ENCODE data around the gene RETREG1.
"Not testable (repeated sequence)": the region's sequence is repeated elsewhere in the genome, so short reads cannot be mapped to it uniquely, and the experiment has no call there.

RETREG1 gene

GRCh38 chr5:16654647-16655334 lies 38.0 kb upstream of the RETREG1 start:
- H3K9ac ChIP-seq (ENCODE audit: low read depth in 1 of 2, low read length in 2 of 2), result no peak overlapping the region
- no peaks in the 10 kb centered on the region for H3K36me3 ChIP-seq (ENCODE audit: control insufficient read depth in 1 of 2, insufficient read depth in 2 of 2, low read length in 2 of 2)
- H3K27me3 ChIP-seq (ENCODE audit: control insufficient read depth in 1 of 2, insufficient read depth in 2 of 2, low read length in 2 of 2), result no peaks in the 10 kb centered on the region
- no peaks in the 10 kb centered on the region for H3K9me3 ChIP-seq (ENCODE audit: control insufficient read depth in 1 of 2, low read length in 2 of 2)
- no peaks in the 10 kb centered on the region for H3K4me1 ChIP-seq (ENCODE audit: control insufficient read depth in 1 of 2, insufficient read depth in 2 of 2, low read length in 2 of 2)
- H3K27ac ChIP-seq (ENCODE audit: low read depth, low read length), result no peak overlapping the region
- no peak overlapping the region for H3K4me3 ChIP-seq (ENCODE audit: low read depth in 1 of 2, low read length in 2 of 2)

- H3K4me3 ChIP-seq (ENCODE audit: low read depth in 1 of 2, low read length in 2 of 2); H3K9me3 ChIP-seq (ENCODE audit: control insufficient read depth in 1 of 2, low read length in 2 of 2); H3K9ac ChIP-seq (ENCODE audit: low read depth in 1 of 2, low read length in 2 of 2); H3K27ac ChIP-seq (ENCODE audit: low read depth, low read length); H3K36me3 ChIP-seq (ENCODE audit: control insufficient read depth in 1 of 2, insufficient read depth in 2 of 2, low read length in 2 of 2); H3K27me3 ChIP-seq (ENCODE audit: control insufficient read depth in 1 of 2, insufficient read depth in 2 of 2, low read length in 2 of 2); H3K4me1 ChIP-seq (ENCODE audit: control insufficient read depth in 1 of 2, insufficient read depth in 2 of 2, low read length in 2 of 2): not testable (repeated sequence)
These were observed 31.9 kb upstream of the RETREG1 start for GRCh38 chr5:16648739-16649138.

- Histone ChIP-seq H3K4me3 (ENCODE audit: low read depth in 1 of 2, low read length in 2 of 2) (no peak overlapping the region), H3K27ac (ENCODE audit: low read depth, low read length) (no peak overlapping the region), H3K9ac (ENCODE audit: low read depth in 1 of 2, low read length in 2 of 2) (no peak overlapping the region), H3K27me3 (ENCODE audit: control insufficient read depth in 1 of 2, insufficient read depth in 2 of 2, low read length in 2 of 2) (no peaks in the 10 kb centered on the region), H3K9me3 (ENCODE audit: control insufficient read depth in 1 of 2, low read length in 2 of 2) (no peaks in the 10 kb centered on the region), H3K36me3 (ENCODE audit: control insufficient read depth in 1 of 2, insufficient read depth in 2 of 2, low read length in 2 of 2) (no peaks in the 10 kb centered on the region), H3K4me1 (ENCODE audit: control insufficient read depth in 1 of 2, insufficient read depth in 2 of 2, low read length in 2 of 2) (no peaks in the 10 kb centered on the region)
These were observed 27.6 kb upstream of the RETREG1 start for GRCh38 chr5:16644301-16644889.

GRCh38 chr5:16642867-16643266 lies 26.1 kb upstream of the RETREG1 start:
- no peaks in the 10 kb centered on the region for H3K27me3 ChIP-seq (ENCODE audit: control insufficient read depth in 1 of 2, insufficient read depth in 2 of 2, low read length in 2 of 2)
- no peak overlapping the region for H3K27ac ChIP-seq (ENCODE audit: low read depth, low read length)
- no peaks in the 10 kb centered on the region for H3K9me3 ChIP-seq (ENCODE audit: control insufficient read depth in 1 of 2, low read length in 2 of 2)
- no peak overlapping the region for H3K4me3 ChIP-seq (ENCODE audit: low read depth in 1 of 2, low read length in 2 of 2)
- no peaks in the 10 kb centered on the region for H3K4me1 ChIP-seq (ENCODE audit: control insufficient read depth in 1 of 2, insufficient read depth in 2 of 2, low read length in 2 of 2)
- no peak overlapping the region for H3K9ac ChIP-seq (ENCODE audit: low read depth in 1 of 2, low read length in 2 of 2)
- H3K36me3 ChIP-seq (ENCODE audit: control insufficient read depth in 1 of 2, insufficient read depth in 2 of 2, low read length in 2 of 2), result no peaks in the 10 kb centered on the region

- H3K9me3 ChIP-seq (ENCODE audit: control insufficient read depth in 1 of 2, low read length in 2 of 2), result no peaks in the 10 kb centered on the region
- no peaks in the 10 kb centered on the region for H3K27me3 ChIP-seq (ENCODE audit: control insufficient read depth in 1 of 2, insufficient read depth in 2 of 2, low read length in 2 of 2)
- no peak overlapping the region for H3K4me3 ChIP-seq (ENCODE audit: low read depth in 1 of 2, low read length in 2 of 2)
- no peak overlapping the region for H3K9ac ChIP-seq (ENCODE audit: low read depth in 1 of 2, low read length in 2 of 2)
- no peaks in the 10 kb centered on the region for H3K36me3 ChIP-seq (ENCODE audit: control insufficient read depth in 1 of 2, insufficient read depth in 2 of 2, low read length in 2 of 2)
- H3K4me1 ChIP-seq (ENCODE audit: control insufficient read depth in 1 of 2, insufficient read depth in 2 of 2, low read length in 2 of 2), result no peaks in the 10 kb centered on the region
- no peak overlapping the region for H3K27ac ChIP-seq (ENCODE audit: low read depth, low read length)
These were observed 22.4 kb upstream of the RETREG1 start for GRCh38 chr5:16639206-16639605.

- no peaks in the 10 kb centered on the region for H3K27me3 ChIP-seq (ENCODE audit: control insufficient read depth in 1 of 2, insufficient read depth in 2 of 2, low read length in 2 of 2)
- H3K9ac ChIP-seq (ENCODE audit: low read depth in 1 of 2, low read length in 2 of 2), result no peak overlapping the region
- H3K36me3 ChIP-seq (ENCODE audit: control insufficient read depth in 1 of 2, insufficient read depth in 2 of 2, low read length in 2 of 2), result no peaks in the 10 kb centered on the region
- no peak overlapping the region for H3K4me3 ChIP-seq (ENCODE audit: low read depth in 1 of 2, low read length in 2 of 2)
- no peaks in the 10 kb centered on the region for H3K9me3 ChIP-seq (ENCODE audit: control insufficient read depth in 1 of 2, low read length in 2 of 2)
- no peak overlapping the region for H3K27ac ChIP-seq (ENCODE audit: low read depth, low read length)
- no peaks in the 10 kb centered on the region for H3K4me1 ChIP-seq (ENCODE audit: control insufficient read depth in 1 of 2, insufficient read depth in 2 of 2, low read length in 2 of 2)
These were observed 11.6 kb upstream of the RETREG1 start for GRCh38 chr5:16628376-16628775.

- Histone ChIP-seq H3K9ac (ENCODE audit: low read depth in 1 of 2, low read length in 2 of 2) (no peak overlapping the region), H3K27me3 (ENCODE audit: control insufficient read depth in 1 of 2, insufficient read depth in 2 of 2, low read length in 2 of 2) (no peaks in the 10 kb centered on the region), H3K4me1 (ENCODE audit: control insufficient read depth in 1 of 2, insufficient read depth in 2 of 2, low read length in 2 of 2) (no peaks in the 10 kb centered on the region), H3K36me3 (ENCODE audit: control insufficient read depth in 1 of 2, insufficient read depth in 2 of 2, low read length in 2 of 2) (no peaks in the 10 kb centered on the region), H3K27ac (ENCODE audit: low read depth, low read length) (no peak overlapping the region), H3K9me3 (ENCODE audit: control insufficient read depth in 1 of 2, low read length in 2 of 2) (no peaks in the 10 kb centered on the region), H3K4me3 (ENCODE audit: low read depth in 1 of 2, low read length in 2 of 2) (no peak overlapping the region)
These were observed 10.0 kb upstream of the RETREG1 start for GRCh38 chr5:16626696-16627264.

- Histone ChIP-seq H3K27me3 (ENCODE audit: control insufficient read depth in 1 of 2, insufficient read depth in 2 of 2, low read length in 2 of 2) (no peaks in the 10 kb centered on the region), H3K4me3 (ENCODE audit: low read depth in 1 of 2, low read length in 2 of 2) (no peak overlapping the region), H3K36me3 (ENCODE audit: control insufficient read depth in 1 of 2, insufficient read depth in 2 of 2, low read length in 2 of 2) (no peaks in the 10 kb centered on the region), H3K9me3 (ENCODE audit: control insufficient read depth in 1 of 2, low read length in 2 of 2) (no peaks in the 10 kb centered on the region), H3K4me1 (ENCODE audit: control insufficient read depth in 1 of 2, insufficient read depth in 2 of 2, low read length in 2 of 2) (no peaks in the 10 kb centered on the region), H3K27ac (ENCODE audit: low read depth, low read length) (no peak overlapping the region), H3K9ac (ENCODE audit: low read depth in 1 of 2, low read length in 2 of 2) (no peak overlapping the region)
These were observed 8.3 kb upstream of the RETREG1 start for GRCh38 chr5:16625096-16625495.

GRCh38 chr5:16619136-16619535 lies 2.3 kb upstream of the RETREG1 start:
- no peak overlapping the region for H3K27ac ChIP-seq (ENCODE audit: low read depth, low read length)
- no peaks in the 10 kb centered on the region for H3K27me3 ChIP-seq (ENCODE audit: control insufficient read depth in 1 of 2, insufficient read depth in 2 of 2, low read length in 2 of 2)
- no peak overlapping the region for H3K9ac ChIP-seq (ENCODE audit: low read depth in 1 of 2, low read length in 2 of 2)
- H3K4me1 ChIP-seq (ENCODE audit: control insufficient read depth in 1 of 2, insufficient read depth in 2 of 2, low read length in 2 of 2), result peaks cover 7 to 10% of the 10 kb centered on the region in 2 donors
- H3K9me3 ChIP-seq (ENCODE audit: control insufficient read depth in 1 of 2, low read length in 2 of 2), result no peaks in the 10 kb centered on the region
- no peak overlapping the region for H3K4me3 ChIP-seq (ENCODE audit: low read depth in 1 of 2, low read length in 2 of 2)
- H3K36me3 ChIP-seq (ENCODE audit: control insufficient read depth in 1 of 2, insufficient read depth in 2 of 2, low read length in 2 of 2), result no peaks in the 10 kb centered on the region

- no peak overlapping the region for H3K27ac ChIP-seq (ENCODE audit: low read depth, low read length)
- no peak overlapping the region for H3K4me3 ChIP-seq (ENCODE audit: low read depth in 1 of 2, low read length in 2 of 2)
- peaks cover 7 to 10% of the 10 kb centered on the region in 2 donors for H3K4me1 ChIP-seq (ENCODE audit: control insufficient read depth in 1 of 2, insufficient read depth in 2 of 2, low read length in 2 of 2)
- H3K9ac ChIP-seq (ENCODE audit: low read depth in 1 of 2, low read length in 2 of 2), result no peak overlapping the region
- no peaks in the 10 kb centered on the region for H3K36me3 ChIP-seq (ENCODE audit: control insufficient read depth in 1 of 2, insufficient read depth in 2 of 2, low read length in 2 of 2)
- no peaks in the 10 kb centered on the region for H3K27me3 ChIP-seq (ENCODE audit: control insufficient read depth in 1 of 2, insufficient read depth in 2 of 2, low read length in 2 of 2)
- H3K9me3 ChIP-seq (ENCODE audit: control insufficient read depth in 1 of 2, low read length in 2 of 2), result no peaks in the 10 kb centered on the region
These were observed 1.5 kb upstream of the RETREG1 start for GRCh38 chr5:16618138-16618897.

Measured in duodenal mucosa (tissue), 2 donors.